ENCODE results near the gene ATP13A1. TPM values are rescaled to one million over a fixed set of nuclear protein-coding genes. Genes with fewer than 3 reads are reported as not detected.

The ATP13A1 gene
- 20.6 and 30.0 TPM in 2 replicates for total RNA-seq (ENCODE audit: low replicate concordance)

DNA sequence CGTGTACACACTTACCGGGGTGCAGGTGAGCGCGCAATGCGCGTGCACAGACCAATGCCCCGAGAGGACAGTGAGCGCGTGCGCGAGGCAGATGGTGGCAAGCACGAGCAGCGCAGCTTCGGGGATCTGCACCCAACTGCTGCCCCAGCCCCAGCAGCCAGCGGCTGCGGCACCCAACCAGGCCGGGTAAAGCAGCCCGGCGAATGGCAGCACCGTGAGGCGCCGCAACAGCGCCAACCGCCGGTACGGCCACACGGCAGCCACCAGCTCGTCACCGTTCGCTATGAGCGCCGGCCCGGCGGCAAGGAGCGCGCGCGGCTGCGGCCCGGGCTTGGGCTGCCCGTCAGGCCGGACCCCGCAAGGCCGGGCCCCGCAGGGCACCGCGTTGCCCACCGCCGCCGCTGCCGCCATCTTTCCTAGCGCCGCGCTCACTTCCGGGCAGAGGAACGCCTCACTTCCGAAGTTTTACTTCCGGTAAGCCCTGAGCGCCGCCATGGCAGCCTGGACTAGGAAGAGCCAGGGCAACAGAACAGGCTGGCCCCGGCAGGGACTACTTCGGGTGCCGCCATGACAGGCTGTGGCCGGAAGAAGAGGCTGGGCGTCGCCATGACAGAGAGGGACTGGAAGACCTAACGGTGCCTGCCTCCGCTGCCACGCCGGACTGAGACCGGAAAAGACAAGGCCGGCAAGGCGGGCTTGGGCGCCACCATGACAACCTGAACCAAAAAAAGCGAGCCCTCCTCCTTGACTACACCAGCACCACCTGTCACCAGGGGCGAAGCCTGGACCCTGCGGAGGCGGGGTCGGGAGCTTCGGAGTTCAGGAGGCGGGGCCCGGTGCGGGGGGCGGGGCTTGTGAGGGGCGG lies at the start of gene ATP13A1:
Gene ATP13A1 (minus strand): TSS at position 421 of the 865 bp plus-strand sequence. CDS start 10 bp downstream, at position 411.

DNA sequence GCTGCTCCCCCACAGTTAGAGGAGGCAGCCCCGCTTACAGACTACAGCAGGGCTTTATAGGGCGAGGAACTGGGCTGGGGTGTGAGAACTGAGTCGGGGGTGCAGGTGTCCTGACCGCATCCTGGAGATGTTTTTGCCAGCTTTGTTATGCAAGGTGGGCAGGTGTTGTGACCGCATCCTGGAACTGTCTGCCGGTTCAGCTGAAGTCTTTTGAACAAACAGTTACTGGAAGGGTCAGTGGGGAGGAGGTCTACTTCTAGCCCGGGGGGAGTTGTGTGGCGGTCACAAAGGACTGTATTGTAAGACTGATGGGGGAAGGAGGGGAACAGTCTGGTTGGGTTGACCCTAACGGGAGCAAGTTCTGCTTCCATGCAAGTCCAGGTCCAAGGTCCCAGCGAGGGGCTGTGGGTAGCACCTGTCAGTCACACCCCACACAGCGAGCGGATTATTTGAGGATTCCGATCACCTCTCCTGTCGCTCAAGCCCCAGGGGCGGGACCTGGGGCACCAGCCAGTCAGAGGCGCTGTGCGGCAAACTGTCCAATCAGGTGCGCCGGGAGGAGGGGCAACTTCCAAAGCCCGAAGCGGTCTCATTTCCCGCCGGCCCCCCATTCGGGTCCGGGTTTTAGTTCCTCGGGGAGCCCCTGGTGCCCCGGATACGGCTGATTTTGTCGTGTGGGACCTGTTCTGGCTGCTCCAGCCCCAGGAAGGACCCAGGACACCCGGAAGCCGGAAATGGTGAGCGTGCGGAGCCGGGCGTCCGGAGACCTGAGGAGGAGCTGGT lies 4.9 kb upstream of the ATP13A1 start, which contains the start of gene ZNF101:
Gene ZNF101 (plus strand): TSS at position 610 of the 783 bp plus-strand sequence. CDS start 125 bp downstream, at position 735.

DNA sequence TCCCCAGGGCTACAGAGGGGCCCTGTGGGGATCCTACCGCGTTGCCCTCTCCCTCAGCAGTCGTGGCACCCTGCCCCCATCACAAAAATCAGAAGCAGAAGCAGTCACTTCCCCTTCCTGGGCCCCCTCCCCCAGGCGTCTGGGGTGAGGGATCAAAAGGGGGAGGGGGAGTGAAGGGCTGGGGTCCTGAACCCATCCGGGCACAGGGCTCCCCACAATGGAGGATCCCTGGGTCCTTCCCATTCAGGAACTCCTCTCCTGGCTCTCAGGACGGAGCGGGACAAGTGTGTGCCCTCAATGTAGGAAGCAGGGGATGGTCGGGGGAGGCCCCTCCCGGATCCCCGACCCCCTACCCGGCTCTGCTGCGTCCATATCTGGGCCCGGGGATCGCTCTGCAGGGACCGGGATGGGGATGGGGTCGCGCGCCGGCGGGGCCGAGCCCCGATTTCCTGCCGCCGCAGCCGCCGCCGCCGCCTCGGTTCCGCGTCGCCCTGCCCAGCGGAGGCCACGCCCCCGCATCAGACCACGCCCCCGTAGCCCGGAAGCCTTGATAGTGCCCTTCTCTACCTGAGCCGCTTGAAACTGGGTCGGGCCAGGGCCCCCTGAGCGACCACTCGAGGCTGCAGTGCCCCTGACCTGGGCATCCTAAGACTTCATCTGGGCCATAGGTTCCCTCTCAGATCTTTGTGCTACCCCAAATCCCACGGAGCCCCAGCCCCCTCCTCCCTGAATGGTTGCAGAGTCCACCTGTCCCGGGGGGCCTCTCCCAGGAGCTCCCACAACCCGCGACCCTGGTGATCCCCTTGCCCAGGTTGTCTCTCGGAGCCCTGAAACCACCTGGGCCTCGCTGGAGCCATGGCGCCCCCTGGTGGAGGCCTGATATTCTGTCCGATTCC lies 20.1 kb downstream of the ATP13A1 start, which contains the start of gene GMIP:
Gene GMIP (minus strand): TSS at position 500 of the 896 bp plus-strand sequence. CDS start 128 bp downstream, at position 372.

DNA sequence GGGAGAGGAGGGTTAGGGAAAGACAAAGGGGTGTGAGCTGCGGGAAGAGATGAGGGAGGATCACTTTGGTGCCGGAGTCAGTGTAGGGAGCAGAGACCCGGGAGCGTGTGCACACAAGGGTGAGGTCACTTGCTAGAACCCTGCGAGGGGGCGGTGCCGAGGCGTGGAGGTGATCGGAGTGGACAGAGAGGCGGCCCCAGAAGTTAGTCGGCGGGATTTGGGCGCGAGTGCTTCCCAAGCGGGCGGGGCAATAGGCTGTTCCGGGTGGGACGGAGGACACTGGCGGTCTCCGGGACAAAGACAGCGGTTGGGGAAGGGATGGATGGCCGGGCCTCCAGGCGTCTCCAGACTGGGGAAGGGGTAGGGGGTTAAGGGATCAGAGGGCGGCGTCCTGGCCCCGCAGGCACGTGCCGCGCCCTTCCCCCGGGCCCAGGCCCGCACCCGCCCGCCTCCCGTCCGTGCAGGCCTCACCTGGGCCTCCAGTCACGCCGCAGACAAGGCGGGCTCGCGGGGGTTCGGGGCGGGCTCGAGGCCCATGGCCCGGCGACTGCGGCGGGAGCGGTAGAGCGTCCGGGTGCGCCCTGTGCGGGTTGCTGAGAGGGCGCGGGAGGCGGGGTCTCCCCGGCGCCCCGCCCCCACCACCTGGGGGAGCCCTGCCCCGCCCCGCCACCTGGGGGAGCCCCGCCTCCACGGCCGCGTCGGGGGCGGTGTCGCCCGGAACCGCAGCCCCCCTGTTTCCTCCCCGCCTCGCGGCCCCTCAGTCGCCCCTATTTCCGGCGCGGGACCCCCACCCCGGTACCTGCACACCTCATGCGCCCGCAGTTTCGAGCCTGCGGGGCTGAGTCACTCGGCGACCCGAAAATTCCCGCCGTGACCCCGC lies 35.6 kb downstream of the ATP13A1 start, which contains the start of gene LPAR2:
Gene LPAR2 (minus strand): TSS at position 600 of the 880 bp plus-strand sequence. CDS start 945 bp downstream, outside the sequence.

DNA sequence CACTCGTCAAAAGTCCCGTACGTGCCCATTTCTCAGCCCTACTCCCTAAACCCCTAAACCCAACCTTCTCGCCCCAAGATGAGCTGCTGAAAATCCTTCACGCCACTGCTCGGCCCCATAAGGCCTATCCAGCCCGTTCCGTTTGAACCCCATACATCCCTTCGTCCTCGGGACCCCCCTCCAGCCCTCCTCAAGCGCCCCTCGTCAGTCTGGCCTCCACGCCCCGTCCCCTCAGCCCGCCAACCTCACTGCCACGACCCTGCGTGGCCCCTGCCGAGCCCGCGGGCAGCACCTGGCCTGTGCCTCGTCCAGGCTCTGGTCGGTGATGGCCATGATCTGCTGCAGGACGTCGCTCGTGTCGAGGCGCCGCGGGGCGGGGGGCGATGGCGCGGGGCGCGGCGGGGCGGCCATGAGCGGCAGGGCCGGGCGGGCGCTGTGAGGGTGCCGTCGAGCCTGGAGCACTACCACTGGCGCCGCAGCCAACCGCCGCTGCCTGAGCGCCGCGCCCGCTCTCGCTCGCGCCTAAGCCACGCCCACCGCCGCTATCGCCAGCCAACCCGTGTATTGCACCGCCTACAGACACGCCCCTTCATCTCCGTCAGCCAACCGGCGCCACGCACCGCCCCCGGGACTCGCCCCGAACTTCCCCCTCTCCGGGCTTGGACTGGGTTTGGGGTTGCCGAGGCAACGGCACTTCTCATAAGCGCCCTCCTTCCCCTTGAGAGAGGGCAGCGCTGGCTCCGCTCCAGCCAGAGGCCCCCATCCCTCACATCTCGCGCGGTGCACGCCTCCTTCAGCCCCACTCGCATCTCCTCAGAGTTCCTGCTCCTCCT lies 45.0 kb downstream of the ATP13A1 start, which contains the start of gene PBX4:
Gene PBX4 (minus strand): TSS at position 469 of the 833 bp plus-strand sequence. CDS start 58 bp downstream, at position 411.

Other genes starting within 250 kb of the ATP13A1 start
- gene TSSK6, start 148.1 kb downstream of the ATP13A1 start, total RNA-seq (ENCODE audit: low replicate concordance), result 1.5 and 2.9 TPM in 2 replicates
- gene NDUFA13, start 147.5 kb downstream of the ATP13A1 start, total RNA-seq (ENCODE audit: low replicate concordance), result 440 and 987 TPM in 2 replicates
- 0.12 and 0.15 TPM in 2 replicates for gene YJEFN3, start 134.8 kb downstream of the ATP13A1 start, total RNA-seq (ENCODE audit: low replicate concordance)
- gene CILP2, start 125.4 kb downstream of the ATP13A1 start, total RNA-seq (ENCODE audit: low replicate concordance), result 0.08 and 0.12 TPM in 2 replicates
- gene PBX4, start 45.0 kb downstream of the ATP13A1 start, total RNA-seq (ENCODE audit: low replicate concordance), result 3.2 TPM in 1 of 2 replicates, not detected in the other
- gene LPAR2, start 35.5 kb downstream of the ATP13A1 start, total RNA-seq (ENCODE audit: low replicate concordance), result 0.83 and 1.9 TPM in 2 replicates
- 1.4 and 4.7 TPM in 2 replicates for gene GMIP, start 20.0 kb downstream of the ATP13A1 start, total RNA-seq (ENCODE audit: low replicate concordance)
- 2.7 and 5.3 TPM in 2 replicates for gene ZNF101, start 5.2 kb upstream of the ATP13A1 start, total RNA-seq (ENCODE audit: low replicate concordance)
- gene ZNF14, start 69.4 kb upstream of the ATP13A1 start, total RNA-seq (ENCODE audit: low replicate concordance), result 4.3 and 4.9 TPM in 2 replicates
- gene ZNF506, start 158.1 kb upstream of the ATP13A1 start, total RNA-seq (ENCODE audit: low replicate concordance), result 7.6 and 7.8 TPM in 2 replicates
- gene ZNF253, start 202.2 kb upstream of the ATP13A1 start, total RNA-seq (ENCODE audit: low replicate concordance), result 1.1 and 2.7 TPM in 2 replicates
- 1.5 and 3.2 TPM in 2 replicates for gene ZNF93, start 237.3 kb upstream of the ATP13A1 start, total RNA-seq (ENCODE audit: low replicate concordance)